ENCODE results near the gene DHX35. TPM values are rescaled to one million over a fixed set of nuclear protein-coding genes. Genes with fewer than 3 reads are reported as not detected.

Gene DHX35
- total RNA-seq, 4 donors from 2014 or later, result 14.0 to 32.4 (median 18.1) TPM

DNA sequence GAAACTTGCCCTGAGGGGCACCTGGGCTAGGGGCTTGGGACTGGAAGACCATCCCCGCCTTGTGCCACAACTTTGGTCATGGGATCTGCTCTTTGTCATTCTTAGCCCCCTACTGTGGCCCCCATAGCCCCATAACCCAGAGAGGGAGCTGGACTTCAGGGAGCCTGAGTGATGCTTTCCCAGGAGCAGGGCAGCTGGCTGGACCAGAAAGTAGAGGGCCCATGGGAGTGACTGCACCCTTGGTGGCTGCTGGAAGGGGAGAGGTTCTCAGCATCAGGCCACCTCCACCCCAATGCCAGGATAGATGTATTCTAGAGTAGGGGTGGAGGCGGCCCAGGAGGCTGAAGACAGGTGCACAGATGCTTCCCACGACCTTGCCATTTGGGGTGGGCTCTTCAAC lies 41.7 kb upstream of the DHX35 start:
- DNase-seq, result no peak

DNA sequence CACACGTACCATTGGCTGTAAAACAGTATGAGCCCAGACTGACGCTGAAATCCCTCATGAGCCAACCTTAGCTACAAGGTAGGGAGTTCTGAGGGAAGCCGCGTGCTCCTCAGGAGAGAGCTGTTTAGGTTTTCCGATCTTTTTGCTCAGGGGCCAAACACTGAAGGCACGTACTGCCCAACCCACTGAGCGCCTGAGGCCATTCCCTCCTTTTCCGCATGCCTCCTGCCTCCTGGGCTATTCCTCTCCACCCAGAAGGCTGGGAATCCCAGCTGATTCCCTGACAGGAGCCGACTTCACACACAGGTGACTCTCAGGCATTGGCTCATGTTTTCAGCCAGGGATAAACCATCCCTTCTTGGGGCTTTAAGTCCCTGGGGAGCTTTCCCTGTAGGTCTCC lies 41.3 kb upstream of the DHX35 start:
- H3K27ac ChIP-seq, result no peak overlapping the region
- no peak for DNase-seq
- no peaks in the 10 kb centered on the region for H3K27me3 ChIP-seq
- H3K9me3 ChIP-seq, result no peaks in the 10 kb centered on the region
- no peak overlapping the region for H3K4me3 ChIP-seq
- TF ChIP-seq, protein P1, sequence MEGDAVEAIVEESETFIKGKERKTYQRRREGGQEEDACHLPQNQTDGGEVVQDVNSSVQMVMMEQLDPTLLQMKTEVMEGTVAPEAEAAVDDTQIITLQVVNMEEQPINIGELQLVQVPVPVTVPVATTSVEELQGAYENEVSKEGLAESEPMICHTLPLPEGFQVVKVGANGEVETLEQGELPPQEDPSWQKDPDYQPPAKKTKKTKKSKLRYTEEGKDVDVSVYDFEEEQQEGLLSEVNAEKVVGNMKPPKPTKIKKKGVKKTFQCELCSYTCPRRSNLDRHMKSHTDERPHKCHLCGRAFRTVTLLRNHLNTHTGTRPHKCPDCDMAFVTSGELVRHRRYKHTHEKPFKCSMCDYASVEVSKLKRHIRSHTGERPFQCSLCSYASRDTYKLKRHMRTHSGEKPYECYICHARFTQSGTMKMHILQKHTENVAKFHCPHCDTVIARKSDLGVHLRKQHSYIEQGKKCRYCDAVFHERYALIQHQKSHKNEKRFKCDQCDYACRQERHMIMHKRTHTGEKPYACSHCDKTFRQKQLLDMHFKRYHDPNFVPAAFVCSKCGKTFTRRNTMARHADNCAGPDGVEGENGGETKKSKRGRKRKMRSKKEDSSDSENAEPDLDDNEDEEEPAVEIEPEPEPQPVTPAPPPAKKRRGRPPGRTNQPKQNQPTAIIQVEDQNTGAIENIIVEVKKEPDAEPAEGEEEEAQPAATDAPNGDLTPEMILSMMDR (IDR thresholded peaks at IDR 0.05), result no peak
- no peak for TF ChIP-seq POLR2A (IDR thresholded peaks at IDR 0.05)
- no peaks in the 10 kb centered on the region for H3K4me1 ChIP-seq
- no peaks in the 10 kb centered on the region for H3K36me3 ChIP-seq

More for the DNA sequence above, 41.7 kb upstream of the DHX35 start:
- Histone ChIP-seq H3K36me3 (no peaks in the 10 kb centered on the region), H3K4me3 (no peak overlapping the region), H3K27ac (no peak overlapping the region), H3K4me1 (no peaks in the 10 kb centered on the region), H3K27me3 (no peaks in the 10 kb centered on the region), H3K9me3 (no peaks in the 10 kb centered on the region)
- TF ChIP-seq POLR2A (IDR thresholded peaks at IDR 0.05), result no peak
- TF ChIP-seq, protein P1 (IDR thresholded peaks at IDR 0.05), result no peak

- Histone ChIP-seq H3K36me3 (no peaks in the 10 kb centered on the region), H3K9me3 (no peaks in the 10 kb centered on the region), H3K4me3 (no peak overlapping the region), H3K27ac (no peak overlapping the region), H3K27me3 (no peaks in the 10 kb centered on the region), H3K4me1 (peaks cover 0 to 14% (median 0%) of the 10 kb centered on the region in 4 donors)
- TF ChIP-seq POLR2A (IDR thresholded peaks at IDR 0.05), result no peak
- TF ChIP-seq, protein P1 (IDR thresholded peaks at IDR 0.05), result no peak
- no peak for DNase-seq
Observed at GRCh38 chr20:38924718-38925117, 37.4 kb upstream of the DHX35 start.

DNA sequence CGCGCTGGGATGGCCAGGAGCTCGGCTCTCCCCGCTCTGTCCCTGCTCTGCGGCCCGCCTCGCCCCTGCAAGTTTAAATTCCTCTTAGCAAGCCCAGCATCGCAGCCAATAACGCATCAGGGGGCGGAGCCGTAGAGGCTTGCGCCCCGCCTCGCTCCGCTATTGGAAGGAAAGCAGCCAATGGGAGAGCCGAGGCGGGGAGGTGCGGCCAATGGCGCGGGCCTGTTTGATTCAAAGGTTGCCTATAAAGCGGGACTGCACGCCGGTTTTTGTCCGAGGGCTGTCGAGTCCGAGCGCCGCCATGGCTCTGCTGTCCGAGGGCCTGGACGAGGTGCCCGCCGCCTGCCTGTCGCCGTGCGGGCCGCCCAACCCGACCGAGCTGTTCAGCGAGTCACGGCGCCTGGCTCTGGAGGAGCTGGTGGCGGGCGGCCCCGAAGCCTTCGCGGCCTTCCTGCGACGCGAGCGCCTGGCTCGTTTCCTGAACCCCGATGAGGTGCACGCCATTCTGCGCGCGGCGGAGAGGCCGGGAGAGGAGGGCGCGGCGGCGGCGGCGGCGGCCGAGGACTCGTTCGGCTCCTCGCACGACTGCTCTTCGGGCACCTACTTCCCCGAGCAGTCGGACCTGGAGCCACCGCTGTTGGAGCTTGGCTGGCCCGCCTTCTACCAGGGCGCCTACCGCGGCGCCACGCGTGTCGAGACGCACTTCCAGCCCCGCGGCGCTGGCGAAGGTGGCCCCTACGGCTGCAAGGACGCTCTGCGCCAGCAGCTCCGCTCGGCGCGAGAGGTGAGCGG lies 35.8 kb upstream of the DHX35 start, which contains the start of gene FAM83D:
Gene FAM83D (plus strand): TSS at position 276 of the 792 bp plus-strand sequence. CDS start 26 bp downstream, at position 302.
- peak; percentile 87 to 94 for TF ChIP-seq POLR2A (IDR thresholded peaks at IDR 0.05)
- TF ChIP-seq, protein P1 (IDR thresholded peaks at IDR 0.05), result peak in 2 of 6 experiments; percentile 89 to 97
- DNase-seq, result peak; percentile 92 to 97 (median 97)
- H3K36me3 ChIP-seq, result no peaks in the 10 kb centered on the region
- H3K27me3 ChIP-seq, result no peaks in the 10 kb centered on the region
- H3K9me3 ChIP-seq, result no peaks in the 10 kb centered on the region
- H3K27ac ChIP-seq, result peak within 1 kb of the TSS in 3 of 4 donors; percentile 49 to 77 (median 69)
- peak within 1 kb of the TSS; percentile 48 to 85 (median 72) for H3K4me3 ChIP-seq
- peaks cover 0 to 14% (median 0%) of the 10 kb centered on the region in 4 donors for H3K4me1 ChIP-seq

DNA sequence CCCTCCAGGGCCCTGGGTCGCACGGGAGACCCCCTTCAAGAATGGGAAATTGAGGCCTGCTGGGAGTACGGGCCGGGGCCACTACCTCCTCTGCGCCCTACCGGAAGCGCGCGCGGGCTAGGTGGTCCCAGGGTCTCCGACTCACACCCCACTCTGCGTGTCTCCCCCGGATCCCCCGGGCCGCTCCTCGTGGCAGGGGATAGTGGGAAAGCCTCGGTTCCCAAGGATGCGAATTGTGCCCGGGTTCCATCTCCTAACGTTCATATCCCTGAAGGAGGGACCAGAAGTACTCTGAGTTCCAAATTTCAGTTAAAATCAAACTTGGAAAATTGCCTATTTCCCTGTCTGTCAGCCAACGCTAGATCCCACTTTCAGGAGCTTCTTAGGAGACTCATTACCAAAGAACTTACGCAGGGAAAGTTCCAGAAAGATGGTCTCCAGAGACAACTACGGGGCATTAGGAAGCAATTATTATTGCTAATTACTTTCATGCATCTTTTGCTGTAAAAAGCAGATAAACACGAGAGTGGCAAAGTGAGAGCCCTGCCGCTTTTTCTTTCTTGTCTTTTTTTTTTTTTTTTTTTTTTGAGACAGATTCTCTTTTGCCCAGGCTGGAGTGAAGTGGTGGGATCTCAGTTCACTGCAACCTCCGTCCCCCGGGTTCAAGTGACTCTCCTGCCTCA lies 35.1 kb upstream of the DHX35 start:
- no peak for DNase-seq
- Histone ChIP-seq H3K27ac (peak overlapping the region in 3 of 4 donors; percentile 49 to 77 (median 69)), H3K4me1 (peaks cover 0 to 14% (median 0%) of the 10 kb centered on the region in 4 donors), H3K4me3 (peak overlapping the region; percentile 48 to 85 (median 72)), H3K9me3 (no peaks in the 10 kb centered on the region), H3K27me3 (no peaks in the 10 kb centered on the region), H3K36me3 (no peaks in the 10 kb centered on the region)
- TF ChIP-seq POLR2A (IDR thresholded peaks at IDR 0.05), result no peak
- TF ChIP-seq, protein P1 (IDR thresholded peaks at IDR 0.05), result no peak
